ENCODE results near the gene HBS1L.

Gene HBS1L

DNA sequence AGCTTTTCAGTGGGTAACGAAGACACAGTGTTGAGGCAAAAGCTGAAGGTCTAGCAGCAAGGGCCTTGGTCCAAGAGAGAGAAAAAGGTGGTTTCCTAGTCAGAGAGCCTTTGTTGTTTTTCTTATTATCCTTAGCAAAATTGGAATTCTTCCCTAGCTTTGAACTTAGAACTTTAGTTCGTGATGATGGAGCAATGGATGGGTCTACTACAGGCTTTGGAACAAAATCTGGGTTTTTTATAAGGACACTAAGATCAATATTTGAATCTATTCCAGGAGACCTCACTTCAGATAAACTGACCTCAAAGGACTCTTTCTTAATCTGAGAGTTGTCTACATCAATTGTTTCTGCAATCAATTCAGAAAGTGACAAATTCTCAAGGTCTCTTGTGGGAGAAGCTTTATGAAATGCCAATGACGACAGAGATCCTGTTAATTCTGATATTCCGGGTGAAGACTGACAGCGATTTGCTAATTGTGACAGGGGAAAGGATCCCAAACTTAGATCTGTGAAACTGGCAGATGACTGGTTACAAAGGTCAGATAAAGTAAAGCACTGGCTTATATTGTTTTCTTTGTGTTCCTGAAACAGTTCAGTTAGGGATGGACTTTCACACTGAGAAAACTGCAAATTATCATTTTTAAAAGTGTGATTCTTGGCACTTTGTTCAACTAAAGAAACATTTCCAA lies 17.7 kb downstream of the HBS1L start:
- Histone ChIP-seq H3K4me1 (ENCODE audit: control insufficient read depth, insufficient read depth, low read length) (no peaks in the 10 kb centered on the region), H3K36me3 (ENCODE audit: control insufficient read depth, insufficient read depth, low read length, severe bottlenecking) (peaks cover 34% of the 10 kb centered on the region), H3K9me3 (ENCODE audit: control insufficient read depth, low read length) (no peaks in the 10 kb centered on the region), H3K4me3 (ENCODE audit: low read length) (no peak overlapping the region), H3K27me3 (replicated peaks; ENCODE audit: control insufficient read depth, insufficient read depth, low read length) (no peaks in the 10 kb centered on the region), H3K9ac (ENCODE audit: low read length) (no peak overlapping the region)
- DNase-seq (ENCODE audit: low read depth) = no peak

DNA sequence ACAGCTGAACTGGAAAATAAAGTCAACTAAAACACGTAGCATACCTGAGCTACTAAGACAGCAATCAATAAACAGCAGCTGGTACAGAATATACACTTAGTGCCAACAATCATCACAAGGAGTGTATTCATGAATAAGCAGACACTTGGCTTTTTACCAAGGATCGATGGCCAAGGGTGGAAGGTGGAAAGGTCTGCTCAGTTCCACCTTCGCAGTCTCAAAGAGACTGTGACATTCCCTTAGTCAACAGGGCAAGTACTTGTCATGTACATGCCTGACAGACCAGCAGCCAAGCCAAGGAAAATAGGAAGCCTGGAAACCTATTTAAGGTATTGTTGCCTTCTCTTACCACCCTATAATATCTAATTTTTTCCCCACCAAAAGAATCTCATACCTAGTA lies 21.4 kb downstream of the HBS1L start:
- no peaks in the 10 kb centered on the region for H3K9me3 ChIP-seq (ENCODE audit: control insufficient read depth, low read length)
- no peak for DNase-seq (ENCODE audit: low read depth)
- no peak overlapping the region for H3K4me3 ChIP-seq (ENCODE audit: low read length)
- H3K4me1 ChIP-seq (ENCODE audit: control insufficient read depth, insufficient read depth, low read length) = no peaks in the 10 kb centered on the region
- no peaks in the 10 kb centered on the region for H3K27me3 ChIP-seq (replicated peaks; ENCODE audit: control insufficient read depth, insufficient read depth, low read length)
- H3K36me3 ChIP-seq (ENCODE audit: control insufficient read depth, insufficient read depth, low read length, severe bottlenecking) = peaks cover 50% of the 10 kb centered on the region
- no peak overlapping the region for H3K9ac ChIP-seq (ENCODE audit: low read length)

GRCh38 chr6:135030532-135031178 lies 24.0 kb downstream of the HBS1L start:
- no peak for DNase-seq (ENCODE audit: low read depth)
- no peak overlapping the region for H3K4me3 ChIP-seq (ENCODE audit: low read length)

GRCh38 chr6:135030056-135030473 lies 24.6 kb downstream of the HBS1L start:
- DNase-seq (ENCODE audit: low read depth) = no peak
- Histone ChIP-seq H3K4me1 (ENCODE audit: control insufficient read depth, insufficient read depth, low read length) (no peaks in the 10 kb centered on the region), H3K9ac (ENCODE audit: low read length) (no peak overlapping the region), H3K36me3 (ENCODE audit: control insufficient read depth, insufficient read depth, low read length, severe bottlenecking) (peaks cover 29% of the 10 kb centered on the region), H3K4me3 (ENCODE audit: low read length) (no peak overlapping the region), H3K9me3 (ENCODE audit: control insufficient read depth, low read length) (no peaks in the 10 kb centered on the region), H3K27me3 (replicated peaks; ENCODE audit: control insufficient read depth, insufficient read depth, low read length) (no peaks in the 10 kb centered on the region)

More at GRCh38 chr6:135030532-135031178, 24.0 kb downstream of the HBS1L start:
- Histone ChIP-seq H3K27me3 (replicated peaks; ENCODE audit: control insufficient read depth, insufficient read depth, low read length) (no peaks in the 10 kb centered on the region), H3K4me1 (ENCODE audit: control insufficient read depth, insufficient read depth, low read length) (no peaks in the 10 kb centered on the region), H3K36me3 (ENCODE audit: control insufficient read depth, insufficient read depth, low read length, severe bottlenecking) (peaks cover 29% of the 10 kb centered on the region), H3K9ac (ENCODE audit: low read length) (no peak overlapping the region), H3K9me3 (ENCODE audit: control insufficient read depth, low read length) (no peaks in the 10 kb centered on the region)

DNA sequence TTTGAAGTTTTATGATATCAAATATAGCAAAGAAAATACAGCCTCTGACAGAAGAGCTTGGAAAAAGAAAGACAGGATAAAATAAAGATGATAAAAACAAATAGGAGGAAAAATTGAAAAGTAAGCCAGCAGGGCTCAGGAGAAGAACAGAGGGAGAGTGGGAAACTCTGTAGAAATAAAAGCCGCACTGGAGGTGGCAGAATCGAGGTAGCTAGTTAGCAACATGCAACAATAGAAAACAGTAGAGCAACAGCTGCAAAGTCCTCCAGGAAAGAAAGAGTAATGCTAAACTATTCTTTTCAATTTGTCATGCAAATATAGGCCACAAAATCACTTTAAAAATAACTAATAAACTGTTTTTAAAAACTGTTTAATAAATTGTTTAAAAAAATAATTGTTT lies 28.8 kb downstream of the HBS1L start:
- no peak overlapping the region for H3K4me3 ChIP-seq (ENCODE audit: low read length)

DNA sequence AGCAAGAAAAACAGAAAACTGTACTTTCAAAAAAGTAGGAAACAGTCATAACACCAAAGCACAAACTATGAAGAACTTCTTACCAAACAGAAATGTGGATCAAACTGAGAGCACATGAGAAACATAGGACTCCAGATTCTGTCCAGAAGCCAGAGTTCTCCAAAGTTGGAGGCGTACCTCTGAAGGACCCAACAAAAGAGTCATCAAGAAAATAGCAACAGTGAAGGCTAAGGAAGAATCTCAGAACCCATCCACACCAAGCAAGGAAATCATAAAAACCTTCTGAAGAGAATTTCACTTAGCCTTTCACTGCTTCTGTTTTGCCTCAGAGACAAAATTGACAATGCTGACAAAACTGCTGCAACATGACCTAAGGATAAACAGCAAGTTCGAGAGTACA lies 29.4 kb downstream of the HBS1L start:
- DNase-seq (ENCODE audit: low read depth) = no peak
- H3K27me3 ChIP-seq (replicated peaks; ENCODE audit: control insufficient read depth, insufficient read depth, low read length) = no peaks in the 10 kb centered on the region
- H3K4me1 ChIP-seq (ENCODE audit: control insufficient read depth, insufficient read depth, low read length) = no peaks in the 10 kb centered on the region
- no peak overlapping the region for H3K4me3 ChIP-seq (ENCODE audit: low read length)
- H3K36me3 ChIP-seq (ENCODE audit: control insufficient read depth, insufficient read depth, low read length, severe bottlenecking) = peaks cover 6% of the 10 kb centered on the region
- no peak overlapping the region for H3K9ac ChIP-seq (ENCODE audit: low read length)
- H3K9me3 ChIP-seq (ENCODE audit: control insufficient read depth, low read length) = no peaks in the 10 kb centered on the region

More for the DNA sequence above, 28.8 kb downstream of the HBS1L start:
- no peak overlapping the region for H3K9ac ChIP-seq (ENCODE audit: low read length)
- H3K9me3 ChIP-seq (ENCODE audit: control insufficient read depth, low read length) = no peaks in the 10 kb centered on the region
- no peaks in the 10 kb centered on the region for H3K4me1 ChIP-seq (ENCODE audit: control insufficient read depth, insufficient read depth, low read length)
- H3K36me3 ChIP-seq (ENCODE audit: control insufficient read depth, insufficient read depth, low read length, severe bottlenecking) = peaks cover 11% of the 10 kb centered on the region
- no peaks in the 10 kb centered on the region for H3K27me3 ChIP-seq (replicated peaks; ENCODE audit: control insufficient read depth, insufficient read depth, low read length)
- DNase-seq (ENCODE audit: low read depth) = no peak

- no peak overlapping the region for H3K9ac ChIP-seq (ENCODE audit: low read length)
- no peak overlapping the region for H3K4me3 ChIP-seq (ENCODE audit: low read length)
- H3K4me1 ChIP-seq (ENCODE audit: control insufficient read depth, insufficient read depth, low read length) = no peaks in the 10 kb centered on the region
- H3K27me3 ChIP-seq (replicated peaks; ENCODE audit: control insufficient read depth, insufficient read depth, low read length) = no peaks in the 10 kb centered on the region
- H3K9me3 ChIP-seq (ENCODE audit: control insufficient read depth, low read length) = no peaks in the 10 kb centered on the region
- no peak for DNase-seq (ENCODE audit: low read depth)
- H3K36me3 ChIP-seq (ENCODE audit: control insufficient read depth, insufficient read depth, low read length, severe bottlenecking) = no peaks in the 10 kb centered on the region
Measured at GRCh38 chr6:135022050-135022697, 32.4 kb downstream of the HBS1L start.

- Histone ChIP-seq H3K9me3 (ENCODE audit: control insufficient read depth, low read length) (no peaks in the 10 kb centered on the region), H3K36me3 (ENCODE audit: control insufficient read depth, insufficient read depth, low read length, severe bottlenecking) (no peaks in the 10 kb centered on the region), H3K4me1 (ENCODE audit: control insufficient read depth, insufficient read depth, low read length) (no peaks in the 10 kb centered on the region), H3K27me3 (replicated peaks; ENCODE audit: control insufficient read depth, insufficient read depth, low read length) (no peaks in the 10 kb centered on the region), H3K9ac (ENCODE audit: low read length) (no peak overlapping the region), H3K4me3 (ENCODE audit: low read length) (no peak overlapping the region)
- no peak for DNase-seq (ENCODE audit: low read depth)
Measured at GRCh38 chr6:135021310-135022049, 33.1 kb downstream of the HBS1L start.

GRCh38 chr6:135018941-135019340 lies 35.7 kb downstream of the HBS1L start:
- Histone ChIP-seq H3K9ac (ENCODE audit: low read length) (no peak overlapping the region), H3K9me3 (ENCODE audit: control insufficient read depth, low read length) (no peaks in the 10 kb centered on the region), H3K27me3 (replicated peaks; ENCODE audit: control insufficient read depth, insufficient read depth, low read length) (no peaks in the 10 kb centered on the region), H3K4me1 (ENCODE audit: control insufficient read depth, insufficient read depth, low read length) (no peaks in the 10 kb centered on the region), H3K4me3 (ENCODE audit: low read length) (no peak overlapping the region), H3K36me3 (ENCODE audit: control insufficient read depth, insufficient read depth, low read length, severe bottlenecking) (no peaks in the 10 kb centered on the region)
- no peak for DNase-seq (ENCODE audit: low read depth)

- no peak for DNase-seq (ENCODE audit: low read depth)
- Histone ChIP-seq H3K36me3 (ENCODE audit: control insufficient read depth, insufficient read depth, low read length, severe bottlenecking) (no peaks in the 10 kb centered on the region), H3K9ac (ENCODE audit: low read length) (no peak overlapping the region), H3K9me3 (ENCODE audit: control insufficient read depth, low read length) (no peaks in the 10 kb centered on the region), H3K4me3 (ENCODE audit: low read length) (no peak overlapping the region), H3K27me3 (replicated peaks; ENCODE audit: control insufficient read depth, insufficient read depth, low read length) (no peaks in the 10 kb centered on the region), H3K4me1 (ENCODE audit: control insufficient read depth, insufficient read depth, low read length) (peaks cover 3% of the 10 kb centered on the region)
Measured at GRCh38 chr6:135018052-135018451, 36.6 kb downstream of the HBS1L start.

- Histone ChIP-seq H3K36me3 (ENCODE audit: control insufficient read depth, insufficient read depth, low read length, severe bottlenecking) (no peaks in the 10 kb centered on the region), H3K9me3 (ENCODE audit: control insufficient read depth, low read length) (no peaks in the 10 kb centered on the region), H3K4me3 (ENCODE audit: low read length) (no peak overlapping the region), H3K27me3 (replicated peaks; ENCODE audit: control insufficient read depth, insufficient read depth, low read length) (no peaks in the 10 kb centered on the region), H3K4me1 (ENCODE audit: control insufficient read depth, insufficient read depth, low read length) (peaks cover 11% of the 10 kb centered on the region), H3K9ac (ENCODE audit: low read length) (no peak overlapping the region)
- no peak for DNase-seq (ENCODE audit: low read depth)
Measured at GRCh38 chr6:135014353-135014832, 40.2 kb downstream of the HBS1L start.

All from adipocyte (in vitro differentiated cells).